Caco-2 (cell line): Measurements from ENCODE around the gene TMC7. TPM values are rescaled to one million over a fixed set of nuclear protein-coding genes. Genes with fewer than 3 reads are reported as not detected.
A peak's percentile ranks its signal among the peaks of the same experiment; 100 is the strongest.

ENCODE experiments used
- BruUV-seq: library from RNA; stranded (reverse); fragments of 400-500 nt; replicated peaks from 2 replicates; lab custom pipeline; 2021; lab: Mats Ljungman, UMichigan
- CTCF ChIA-PET: fragments of 300-600 bp; sonication (Branson Sonifier 250); formaldehyde crosslinking; loops from one replicate; lab custom pipeline; 2022; ENCODE audit warnings: antibody characterized with exemption; lab: Charles Lee
- POLR2A ChIA-PET: fragments of 300-600 bp; sonication (Branson Sonifier 250); formaldehyde crosslinking; loops from one replicate; lab custom pipeline; 2022; ENCODE audit warnings: antibody characterized with exemption; lab: Charles Lee
- DNase-seq, 2 experiments: peaks; one replicate each; pipeline versions ENCODE4 v3.0.0 to v3.0.0-alpha.2; 2020 to 2022
- H3K27me3 ChIP-seq: replicated peaks from 2 replicates; pipeline ENCODE4 v1.6.0; 2011; ENCODE audit warnings: low read length; ENCODE audit not compliant: control insufficient read depth, insufficient read depth
- H3K36me3 ChIP-seq: 2 replicates; pipeline ENCODE4 v1.5.1; 2011; ENCODE audit warnings: low read length; ENCODE audit not compliant: control insufficient read depth, insufficient read depth
- H3K4me1 ChIP-seq: fragments of 250-450 bp; sonication (Bioruptor Pico); 2 replicates; pipeline ENCODE4 v1.5.1; 2020; ENCODE audit warnings: mild to moderate bottlenecking
- H3K4me3 ChIP-seq: 2 replicates; pipeline ENCODE4 v1.5.1; 2011; ENCODE audit warnings: low read depth, mild to moderate bottlenecking, control low read depth, low read length
- H3K9me3 ChIP-seq: fragments of 250-450 bp; sonication (Bioruptor Pico); 2 replicates; pipeline ENCODE4 v1.5.1; 2020; ENCODE audit warnings: mild to moderate bottlenecking, moderate library complexity
- H3K27ac Mint-ChIP-seq: one replicate; pipeline ENCODE4 v1.8.0; 2022; ENCODE audit warnings: mixed read lengths; ENCODE audit not compliant: unreplicated experiment
- H3K27me3 Mint-ChIP-seq: one replicate; pipeline ENCODE4 v1.8.0; 2022; ENCODE audit warnings: mixed read lengths; ENCODE audit not compliant: insufficient read depth, unreplicated experiment
- H3K36me3 Mint-ChIP-seq: one replicate; pipeline ENCODE4 v1.8.0; 2022; ENCODE audit warnings: mild to moderate bottlenecking, mixed read lengths; ENCODE audit not compliant: insufficient read depth, unreplicated experiment
- H3K4me1 Mint-ChIP-seq: one replicate; pipeline ENCODE4 v1.8.0; 2022; ENCODE audit warnings: low read depth, mixed read lengths; ENCODE audit not compliant: unreplicated experiment
- H3K4me3 Mint-ChIP-seq: one replicate; pipeline ENCODE4 v1.8.0; 2022; ENCODE audit warnings: mild to moderate bottlenecking, moderate library complexity, mixed read lengths; ENCODE audit not compliant: unreplicated experiment
- H3K9me3 Mint-ChIP-seq: one replicate; pipeline ENCODE4 v1.8.0; 2022; ENCODE audit warnings: mixed read lengths; ENCODE audit not compliant: unreplicated experiment
- intact Hi-C: fragments of 100-400 bp; cut with micrococcal nuclease; formaldehyde crosslinking; loops from one replicate; pipeline ENCODE4 v1.10.0; 2022; ENCODE audit not compliant: unreplicated experiment
- total RNA-seq: library from RNA; stranded (reverse); gene quantifications from 2 replicates; pipeline ENCODE4 v1.2.3, GENCODE V29; 2022
- TF ChIP-seq, protein P1 (sequence below), 2 experiments: fragments of 200-600 bp in 1 of 2; IDR thresholded peaks; 1 replicate in 1 of 2; 2 replicates in 1 of 2; pipeline versions ENCODE4 v1.5.1 to v1.8.0; 2011 to 2022; ENCODE audit warnings: antibody characterized with exemption in 1 of 2, control low read depth in 1 of 2, inconsistent platforms in 1 of 2, low read depth in 1 of 2, low read length in 1 of 2, mild to moderate bottlenecking in 1 of 2, moderate library complexity in 1 of 2; ENCODE audit not compliant: insufficient read depth in 1 of 2, severe bottlenecking in 1 of 2, unreplicated experiment in 1 of 2

The TMC7 gene
- total RNA-seq, 1 experiment from 2014 or later = 4.0 TPM

DNA sequence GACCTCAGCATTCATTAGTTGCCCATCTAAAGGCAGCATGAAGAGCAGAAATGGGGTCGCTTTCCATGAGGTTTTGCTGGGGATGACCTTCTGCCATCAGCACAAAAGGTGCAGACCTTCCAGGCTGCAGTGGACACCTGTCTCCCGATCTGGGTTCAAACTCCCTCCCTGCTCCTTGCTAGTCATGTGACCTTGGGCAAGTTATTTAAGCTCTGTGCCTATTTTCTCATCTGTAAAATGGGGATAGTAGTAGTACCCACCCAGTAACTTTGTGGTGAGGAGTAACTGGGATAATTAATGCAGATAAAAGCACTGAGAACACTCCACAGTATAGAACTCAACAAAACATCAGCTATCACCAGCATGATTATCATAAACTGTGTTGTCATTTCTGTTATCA is 62.3 kb downstream of the TMC7 start:
- POLR2A ChIA-PET = interaction anchor here (0.6 kb wide), 1 partner anchor 25 kb away, joined by 3 read pairs; no protein-coding TSS in a partner anchor
- H3K27ac Mint-ChIP-seq = no peak overlapping the region
- H3K27me3 Mint-ChIP-seq = no peaks in the 10 kb centered on the region
- Histone ChIP-seq H3K9me3 (no peaks in the 10 kb centered on the region), H3K27me3 (no peaks in the 10 kb centered on the region), H3K4me1 (no peaks in the 10 kb centered on the region), H3K36me3 (no peaks in the 10 kb centered on the region; the same call in 1 of the 2 replicates), H3K4me3 (no peak overlapping the region)
- no peaks in the 10 kb centered on the region for H3K36me3 Mint-ChIP-seq
- no peak overlapping the region for H3K4me3 Mint-ChIP-seq
- CTCF ChIA-PET = no interaction called here
- intact Hi-C loops = no loop called here
- no TSS peak for BruUV-seq
- TF ChIP-seq, protein P1, sequence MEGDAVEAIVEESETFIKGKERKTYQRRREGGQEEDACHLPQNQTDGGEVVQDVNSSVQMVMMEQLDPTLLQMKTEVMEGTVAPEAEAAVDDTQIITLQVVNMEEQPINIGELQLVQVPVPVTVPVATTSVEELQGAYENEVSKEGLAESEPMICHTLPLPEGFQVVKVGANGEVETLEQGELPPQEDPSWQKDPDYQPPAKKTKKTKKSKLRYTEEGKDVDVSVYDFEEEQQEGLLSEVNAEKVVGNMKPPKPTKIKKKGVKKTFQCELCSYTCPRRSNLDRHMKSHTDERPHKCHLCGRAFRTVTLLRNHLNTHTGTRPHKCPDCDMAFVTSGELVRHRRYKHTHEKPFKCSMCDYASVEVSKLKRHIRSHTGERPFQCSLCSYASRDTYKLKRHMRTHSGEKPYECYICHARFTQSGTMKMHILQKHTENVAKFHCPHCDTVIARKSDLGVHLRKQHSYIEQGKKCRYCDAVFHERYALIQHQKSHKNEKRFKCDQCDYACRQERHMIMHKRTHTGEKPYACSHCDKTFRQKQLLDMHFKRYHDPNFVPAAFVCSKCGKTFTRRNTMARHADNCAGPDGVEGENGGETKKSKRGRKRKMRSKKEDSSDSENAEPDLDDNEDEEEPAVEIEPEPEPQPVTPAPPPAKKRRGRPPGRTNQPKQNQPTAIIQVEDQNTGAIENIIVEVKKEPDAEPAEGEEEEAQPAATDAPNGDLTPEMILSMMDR (IDR thresholded peaks at IDR 0.05; ENCODE audit: insufficient read depth in 1 of 2, low read depth in 1 of 2, low read length in 1 of 2, severe bottlenecking in 1 of 2, unreplicated experiment in 1 of 2) = no peak
- DNase-seq = no peak
- H3K9me3 Mint-ChIP-seq = no peaks in the 10 kb centered on the region
- H3K4me1 Mint-ChIP-seq = no peaks in the 10 kb centered on the region

DNA sequence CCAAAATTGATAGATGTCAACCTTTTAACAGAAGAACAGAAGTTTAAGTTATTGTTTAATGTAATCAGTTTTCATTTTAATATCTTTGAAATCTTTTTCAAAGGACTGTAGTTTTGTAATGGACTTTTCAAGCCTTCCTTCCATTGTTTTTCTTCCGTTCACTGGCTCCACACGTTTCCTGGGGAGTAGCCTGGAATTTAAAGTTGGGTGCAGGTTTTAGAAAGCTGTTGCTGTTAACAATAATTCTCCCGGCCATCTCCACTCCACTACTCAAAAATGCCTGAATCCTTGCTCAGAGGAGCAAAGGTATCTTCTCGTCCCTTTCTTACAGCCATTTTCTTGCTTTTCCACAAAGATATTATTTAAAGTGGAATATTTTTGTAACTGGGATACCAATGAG is 79.0 kb downstream of the TMC7 start:
- H3K9me3 Mint-ChIP-seq = no peaks in the 10 kb centered on the region
- no peak overlapping the region for H3K27ac Mint-ChIP-seq
- H3K4me3 ChIP-seq = no peak overlapping the region
- no peaks in the 10 kb centered on the region for H3K4me1 ChIP-seq
- no peaks in the 10 kb centered on the region for H3K27me3 ChIP-seq
- no peaks in the 10 kb centered on the region for H3K27me3 Mint-ChIP-seq
- no TSS peak for BruUV-seq
- ChIA-PET CTCF (interaction anchor here (1.2 kb wide), 1 partner anchor 79 kb away, joined by 4 read pairs; the partner anchor contains the start of gene TMC7), POLR2A (no interaction called here)
- TF ChIP-seq, protein P1 (IDR thresholded peaks at IDR 0.05; ENCODE audit: insufficient read depth in 1 of 2, low read depth in 1 of 2, low read length in 1 of 2, severe bottlenecking in 1 of 2, unreplicated experiment in 1 of 2) = no peak
- DNase-seq = no peak
- intact Hi-C loops = no loop called here
- H3K9me3 ChIP-seq = no peaks in the 10 kb centered on the region
- H3K4me1 Mint-ChIP-seq = peaks cover 9% of the 10 kb centered on the region
- H3K36me3 ChIP-seq = no peaks in the 10 kb centered on the region
- H3K4me3 Mint-ChIP-seq = no peak overlapping the region
- H3K36me3 Mint-ChIP-seq = peaks cover 7% of the 10 kb centered on the region

DNA sequence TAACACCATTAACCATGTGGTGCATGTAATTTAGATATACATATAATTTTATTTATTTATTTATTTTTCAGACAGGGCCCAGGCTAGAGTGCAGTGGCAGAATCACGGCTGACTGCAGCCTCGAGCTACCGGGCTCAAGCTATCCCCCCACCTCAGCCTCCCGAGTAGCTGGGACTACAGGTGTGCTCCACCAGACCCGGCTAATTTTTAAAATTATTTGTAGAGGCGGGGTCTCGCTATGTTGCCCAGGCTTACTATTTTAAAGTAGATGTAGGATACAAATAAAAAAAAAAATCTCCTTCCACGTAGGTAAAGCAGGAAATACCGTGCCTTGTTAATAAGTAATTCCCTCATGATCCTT is 83.2 kb downstream of the TMC7 start:
- H3K9me3 ChIP-seq = no peaks in the 10 kb centered on the region
- H3K4me3 Mint-ChIP-seq = peak overlapping the region; percentile 83
- H3K4me1 ChIP-seq = no peaks in the 10 kb centered on the region
- H3K27me3 Mint-ChIP-seq = no peaks in the 10 kb centered on the region
- peaks cover 11% of the 10 kb centered on the region for H3K36me3 Mint-ChIP-seq
- ChIA-PET CTCF (interaction anchor here (1.0 to 1.2 kb wide), 3 partner anchors 19 to 265 kb away, joined by 3 to 12 read pairs (median 9); partner anchors contain the start of genes ARL6IP1 and TMC7), POLR2A (interaction anchor here (0.7 to 1.2 kb wide), 7 partner anchors 9 to 282 kb away, joined by 3 to 12 read pairs (median 4); partner anchors contain the start of genes ARL6IP1, RPS15A and TMC7)
- TF ChIP-seq, protein P1 (IDR thresholded peaks at IDR 0.05; ENCODE audit: insufficient read depth in 1 of 2, low read depth in 1 of 2, low read length in 1 of 2, severe bottlenecking in 1 of 2, unreplicated experiment in 1 of 2) = no peak
- no peak for DNase-seq
- no TSS peak for BruUV-seq
- H3K27me3 ChIP-seq = no peaks in the 10 kb centered on the region
- H3K36me3 ChIP-seq = no peaks in the 10 kb centered on the region
- H3K4me3 ChIP-seq = peak overlapping the region; percentile 83
- intact Hi-C loops = loop anchor here (5.0 kb wide), 1 partner anchor 70 kb away; no protein-coding TSS in a partner anchor
- H3K4me1 Mint-ChIP-seq = peaks cover 9% of the 10 kb centered on the region
- no peaks in the 10 kb centered on the region for H3K9me3 Mint-ChIP-seq
- peak overlapping the region; percentile 98 for H3K27ac Mint-ChIP-seq
